ENCODE data around the gene LZTFL1. TPM values are rescaled to one million over a fixed set of nuclear protein-coding genes. Genes with fewer than 3 reads are reported as not detected.

The LZTFL1 gene
- total RNA-seq, 1 experiment from 2014 or later: 21.0 TPM

- H3K9me2 ChIP-seq (ENCODE audit: insufficient read depth): no peaks in the 10 kb centered on the region
- intact Hi-C loops (cut with micrococcal nuclease): no loop called here
- no TSS peak for BruUV-seq (replicated peaks)
- ATAC-seq (no peak), DNase-seq (ENCODE audit: low read depth, low spot score) (no peak)
- no peak overlapping the region for H2AFZ ChIP-seq (ENCODE audit: low read depth, low read length, poor library complexity, severe bottlenecking)
- H3K9ac ChIP-seq (ENCODE audit: low read length): no peak overlapping the region
- RAD21 ChIA-PET (ENCODE audit: low non-redundant PET in 1 of 2, low total read pairs in 2 of 2, uncharacterized antibody in 2 of 2, unreplicated experiment in 2 of 2): no interaction called here
- H3K9me3 ChIP-seq (ENCODE audit: control insufficient read depth in 1 of 2, insufficient read depth in 1 of 2, low read depth in 1 of 2, low read length in 2 of 2): no peaks in the 10 kb centered on the region
- no peak for TF ChIP-seq POLR2A (IDR thresholded peaks at IDR 0.05; ENCODE audit: borderline replicate concordance, extremely low read depth, insufficient read depth, insufficient read length)
- TF ChIP-seq FOSL1 (IDR thresholded peaks at IDR 0.05; ENCODE audit: low read depth): no peak
- no peak for TF ChIP-seq SRF (IDR thresholded peaks at IDR 0.05; ENCODE audit: low read depth)
- TF ChIP-seq YY1 (IDR thresholded peaks at IDR 0.05; ENCODE audit: extremely low read depth, insufficient replicate concordance, low read depth, low read length): no peak
- TF ChIP-seq ELF1 (IDR thresholded peaks at IDR 0.05; ENCODE audit: borderline replicate concordance, low read depth): no peak
- TF ChIP-seq RAD21 (IDR thresholded peaks at IDR 0.05; ENCODE audit: low read depth): no peak
- no peak for TF ChIP-seq ZFX (IDR thresholded peaks at IDR 0.05)
- TF ChIP-seq ZNF274 (IDR thresholded peaks at IDR 0.05; ENCODE audit: low read depth, low read length): no peak
- no peak for TF ChIP-seq MAX (IDR thresholded peaks at IDR 0.05)
- no peak for TF ChIP-seq POLR2AphosphoS5 (IDR thresholded peaks at IDR 0.05; ENCODE audit: low read depth, low read length)
- TF ChIP-seq ATF3 (IDR thresholded peaks at IDR 0.05): no peak
- TF ChIP-seq EGR1 (IDR thresholded peaks at IDR 0.05; ENCODE audit: low read depth): no peak
- TF ChIP-seq SP1 (IDR thresholded peaks at IDR 0.05; ENCODE audit: low read depth): no peak
- TF ChIP-seq, protein P1, sequence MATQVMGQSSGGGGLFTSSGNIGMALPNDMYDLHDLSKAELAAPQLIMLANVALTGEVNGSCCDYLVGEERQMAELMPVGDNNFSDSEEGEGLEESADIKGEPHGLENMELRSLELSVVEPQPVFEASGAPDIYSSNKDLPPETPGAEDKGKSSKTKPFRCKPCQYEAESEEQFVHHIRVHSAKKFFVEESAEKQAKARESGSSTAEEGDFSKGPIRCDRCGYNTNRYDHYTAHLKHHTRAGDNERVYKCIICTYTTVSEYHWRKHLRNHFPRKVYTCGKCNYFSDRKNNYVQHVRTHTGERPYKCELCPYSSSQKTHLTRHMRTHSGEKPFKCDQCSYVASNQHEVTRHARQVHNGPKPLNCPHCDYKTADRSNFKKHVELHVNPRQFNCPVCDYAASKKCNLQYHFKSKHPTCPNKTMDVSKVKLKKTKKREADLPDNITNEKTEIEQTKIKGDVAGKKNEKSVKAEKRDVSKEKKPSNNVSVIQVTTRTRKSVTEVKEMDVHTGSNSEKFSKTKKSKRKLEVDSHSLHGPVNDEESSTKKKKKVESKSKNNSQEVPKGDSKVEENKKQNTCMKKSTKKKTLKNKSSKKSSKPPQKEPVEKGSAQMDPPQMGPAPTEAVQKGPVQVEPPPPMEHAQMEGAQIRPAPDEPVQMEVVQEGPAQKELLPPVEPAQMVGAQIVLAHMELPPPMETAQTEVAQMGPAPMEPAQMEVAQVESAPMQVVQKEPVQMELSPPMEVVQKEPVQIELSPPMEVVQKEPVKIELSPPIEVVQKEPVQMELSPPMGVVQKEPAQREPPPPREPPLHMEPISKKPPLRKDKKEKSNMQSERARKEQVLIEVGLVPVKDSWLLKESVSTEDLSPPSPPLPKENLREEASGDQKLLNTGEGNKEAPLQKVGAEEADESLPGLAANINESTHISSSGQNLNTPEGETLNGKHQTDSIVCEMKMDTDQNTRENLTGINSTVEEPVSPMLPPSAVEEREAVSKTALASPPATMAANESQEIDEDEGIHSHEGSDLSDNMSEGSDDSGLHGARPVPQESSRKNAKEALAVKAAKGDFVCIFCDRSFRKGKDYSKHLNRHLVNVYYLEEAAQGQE (IDR thresholded peaks at IDR 0.05; ENCODE audit: low read depth): no peak
- no peak for TF ChIP-seq SIN3A (IDR thresholded peaks at IDR 0.05; ENCODE audit: low read depth)
- CTCF ChIA-PET: no interaction called here
- no peaks in the 10 kb centered on the region for H3K79me2 ChIP-seq (ENCODE audit: insufficient read depth, low read length)
- no peak overlapping the region for H3K4me2 ChIP-seq (ENCODE audit: low read length)
- H3K36me3 ChIP-seq (ENCODE audit: control insufficient read depth in 1 of 2, insufficient read depth in 2 of 2, low read length in 2 of 2): no peaks in the 10 kb centered on the region
- H3K4me1 ChIP-seq (ENCODE audit: control insufficient read depth in 1 of 2, insufficient read depth in 2 of 2, low read length in 2 of 2): peaks cover 3 to 17% of the 10 kb centered on the region in 2 experiments; a peak in 2 of 4 replicates
- H3K4me3 ChIP-seq (replicated peaks in 1 of 2; ENCODE audit: low read depth in 1 of 2, low read length in 2 of 2): no peak overlapping the region
- H3K27me3 ChIP-seq (ENCODE audit: insufficient read depth, low read length): no peaks in the 10 kb centered on the region
- no peaks in the 10 kb centered on the region for H4K20me1 ChIP-seq (ENCODE audit: insufficient read depth)
- no peak overlapping the region for H3K27ac ChIP-seq (ENCODE audit: low read depth, low read length)
- POLR2A ChIA-PET: no interaction called here
Measured at GRCh38 chr3:45792516-45793172, 49.3 kb downstream of the LZTFL1 start.
